Tibial nerve (tissue), 4 donors: ENCODE data around the gene PLSCR1. TPM values are rescaled to one million over a fixed set of nuclear protein-coding genes. Genes with fewer than 3 reads are reported as not detected.

Source experiments
- DNase-seq, 2 donors: peaks; one replicate each; pipeline ENCODE4 v3.0.0-alpha.2; 2019; ENCODE audit warnings: low spot score in 2 of 2
- H3K27ac ChIP-seq, 4 donors: fragments of 200-600 bp; sonication (generic) in 3 of 4; one replicate each; pipeline ENCODE4 v1.5.1; 2017 to 2019; ENCODE audit warnings: mild to moderate bottlenecking in 1 of 4
- H3K27me3 ChIP-seq, 2 donors: fragments of 200-600 bp; sonication (generic) in 1 of 2; one replicate each; pipeline versions ENCODE4 v1.5.1 to v1.6.0; 2017 to 2019
- H3K36me3 ChIP-seq, 3 donors: fragments of 200-600 bp; sonication (generic); one replicate each; pipeline ENCODE4 v1.5.1; 2018 to 2019
- H3K4me1 ChIP-seq, 4 donors: fragments of 200-600 bp; sonication (generic) in 3 of 4; one replicate each; pipeline ENCODE4 v1.5.1; 2017 to 2019
- H3K4me3 ChIP-seq, 4 donors: fragments of 200-600 bp; sonication (generic) in 3 of 4; one replicate each; pipeline ENCODE4 v1.5.1; 2017 to 2019; ENCODE audit warnings: mild to moderate bottlenecking in 1 of 4, moderate library complexity in 1 of 4
- H3K9me3 ChIP-seq, 4 donors: fragments of 200-600 bp; sonication (generic) in 3 of 4; one replicate each; pipeline ENCODE4 v1.5.1; 2017 to 2019
- CTCF ChIP-seq, 5 experiments: fragments of 200-600 bp in 3 of 5; fragments of 450-650 bp in 2 of 5; sonication (generic) in 3 of 5; IDR thresholded peaks; one replicate each; pipeline ENCODE4 v1.5.1; 2016 to 2019; ENCODE audit warnings: antibody characterized with exemption in 5 of 5, mild to moderate bottlenecking in 3 of 5, moderate library complexity in 2 of 5
- EP300 ChIP-seq, 2 donors: sonication (generic); formaldehyde crosslinking; IDR thresholded peaks; one replicate each; pipeline ENCODE4 v1.6.1; 2017; ENCODE audit warnings: antibody characterized with exemption in 2 of 2, mild to moderate bottlenecking in 1 of 2
- POLR2A ChIP-seq, 2 donors: fragments of 450-650 bp; IDR thresholded peaks; one replicate each; pipeline ENCODE4 v1.6.1; 2017; ENCODE audit warnings: antibody characterized with exemption in 2 of 2, mild to moderate bottlenecking in 2 of 2, moderate library complexity in 2 of 2
- WGBS, 2 donors: methylation state at CpG; one replicate each; pipeline ENCODE4 v1.1.5; 2018; 5-methylcytosine and 5-hydroxymethylcytosine counted together
- total RNA-seq, 4 donors: library from RNA; depleted of rRNA; stranded (reverse); fragments of >200 nt; gene quantifications; one replicate each; pipeline ENCODE4 v1.1.0, GENCODE V29; 2016

The PLSCR1 gene
- total RNA-seq, 4 donors from 2014 or later = 57.8 to 104 (median 68.7) TPM

GRCh38 chr3:146540236-146540635 is 4.2 kb downstream of the PLSCR1 start:
- peaks cover 0 to 70% (median 34%) of the 10 kb centered on the region in 4 donors for H3K4me1 ChIP-seq
- H3K27ac ChIP-seq = peak overlapping the region in 3 of 4 donors; percentile 25 to 98 (median 96)

GRCh38 chr3:146539315-146539714 is 5.1 kb downstream of the PLSCR1 start:
- Histone ChIP-seq H3K9me3 (no peaks in the 10 kb centered on the region), H3K4me3 (no peak overlapping the region), H3K27ac (peak overlapping the region in 2 of 4 donors; percentile 96 to 98), H3K4me1 (peaks cover 0 to 70% (median 34%) of the 10 kb centered on the region in 4 donors), H3K27me3 (no peaks in the 10 kb centered on the region), H3K36me3 (peaks cover 0 to 3% (median 0%) of the 10 kb centered on the region in 3 donors)
- no peak for TF ChIP-seq POLR2A (IDR thresholded peaks at IDR 0.05)
- no peak for TF ChIP-seq CTCF (IDR thresholded peaks at IDR 0.05)
- no peak for TF ChIP-seq EP300 (IDR thresholded peaks at IDR 0.05)
- 58 to 60% methylated on average over 3 of the region's 3 CpGs for WGBS, 2 donors
- DNase-seq = no peak

More at GRCh38 chr3:146540236-146540635, 4.2 kb downstream of the PLSCR1 start:
- H3K9me3 ChIP-seq = no peaks in the 10 kb centered on the region
- H3K27me3 ChIP-seq = no peaks in the 10 kb centered on the region
- TF ChIP-seq POLR2A (IDR thresholded peaks at IDR 0.05) (no peak), EP300 (IDR thresholded peaks at IDR 0.05) (no peak), CTCF (IDR thresholded peaks at IDR 0.05) (no peak)
- peaks cover 0 to 3% (median 0%) of the 10 kb centered on the region in 3 donors for H3K36me3 ChIP-seq
- no peak for DNase-seq
- 29 to 37% methylated on average over 1 of the region's 1 CpG for WGBS, 2 donors
- H3K4me3 ChIP-seq = no peak overlapping the region

- H3K36me3 ChIP-seq = peaks cover 0 to 3% (median 0%) of the 10 kb centered on the region in 3 donors
- 64 to 68% methylated on average over 3 of the region's 3 CpGs for WGBS, 2 donors
- H3K27ac ChIP-seq = peak overlapping the region in 2 of 4 donors; percentile 31
- TF ChIP-seq POLR2A (IDR thresholded peaks at IDR 0.05) (no peak), CTCF (IDR thresholded peaks at IDR 0.05) (no peak)
- H3K27me3 ChIP-seq = no peaks in the 10 kb centered on the region
- no peaks in the 10 kb centered on the region for H3K9me3 ChIP-seq
- peaks cover 0 to 67% (median 28%) of the 10 kb centered on the region in 4 donors for H3K4me1 ChIP-seq
- no peak for DNase-seq
- no peak overlapping the region for H3K4me3 ChIP-seq
Observed at GRCh38 chr3:146537603-146538002, 6.8 kb downstream of the PLSCR1 start.

- Histone ChIP-seq H3K4me1 (peaks cover 0 to 61% (median 21%) of the 10 kb centered on the region in 4 donors), H3K36me3 (peaks cover 0 to 3% (median 0%) of the 10 kb centered on the region in 3 donors), H3K4me3 (no peak overlapping the region), H3K27ac (peak overlapping the region in 2 of 4 donors; percentile 19 to 38), H3K27me3 (no peaks in the 10 kb centered on the region), H3K9me3 (no peaks in the 10 kb centered on the region)
- no peak for DNase-seq
- no peak for TF ChIP-seq POLR2A (IDR thresholded peaks at IDR 0.05)
- TF ChIP-seq EP300 (IDR thresholded peaks at IDR 0.05) = peak in 1 of 2 donors; percentile 47
- no peak for TF ChIP-seq CTCF (IDR thresholded peaks at IDR 0.05)
Observed at GRCh38 chr3:146536681-146537080, 7.7 kb downstream of the PLSCR1 start.

GRCh38 chr3:146532406-146532805 is 12.0 kb downstream of the PLSCR1 start:
- DNase-seq = no peak
- peaks cover 0 to 38% (median 9%) of the 10 kb centered on the region in 4 donors for H3K4me1 ChIP-seq
- TF ChIP-seq CTCF (IDR thresholded peaks at IDR 0.05) (no peak), EP300 (IDR thresholded peaks at IDR 0.05) (no peak), POLR2A (IDR thresholded peaks at IDR 0.05) (no peak)
- H3K4me3 ChIP-seq = no peak overlapping the region
- no peaks in the 10 kb centered on the region for H3K27me3 ChIP-seq
- H3K36me3 ChIP-seq = peaks cover 0 to 31% (median 0%) of the 10 kb centered on the region in 3 donors
- 53 to 58% methylated on average over 2 of the region's 2 CpGs for WGBS, 2 donors
- H3K9me3 ChIP-seq = no peaks in the 10 kb centered on the region
- peak overlapping the region in 1 of 4 donors; percentile 0 for H3K27ac ChIP-seq
